Measurements from ENCODE around the gene F7. TPM values are rescaled to one million over a fixed set of nuclear protein-coding genes. Genes with fewer than 3 reads are reported as not detected.

Gene F7
- polyA plus RNA-seq, 1 experiment, result 0.06 TPM

GRCh38 chr13:113091891-113092775 is 13.5 kb upstream of the F7 start:
- TF ChIP-seq CTCF (IDR thresholded peaks at IDR 0.05; ENCODE audit: low read depth, low read length), result no peak
- no peak overlapping the region for H3K4me3 ChIP-seq (ENCODE audit: low read depth, low read length)
- ChIA-PET POLR2A (no interaction called here), CTCF (no interaction called here)
- H3K27ac ChIP-seq (ENCODE audit: low read depth, low read length), result no peak overlapping the region
- H3K27me3 ChIP-seq (ENCODE audit: control insufficient read depth, insufficient read depth, low read length), result peaks cover 24% of the 10 kb centered on the region
- no peak for DNase-seq (ENCODE audit: low read depth, low spot score)
- H3K9me3 ChIP-seq (ENCODE audit: control insufficient read depth, insufficient read depth, low read length), result no peaks in the 10 kb centered on the region; the same call in 1 of the 2 replicates

GRCh38 chr13:113092776-113093579 is 12.6 kb upstream of the F7 start:
- H3K27ac ChIP-seq (ENCODE audit: low read depth, low read length), result no peak overlapping the region
- peaks cover 30% of the 10 kb centered on the region for H3K27me3 ChIP-seq (ENCODE audit: control insufficient read depth, insufficient read depth, low read length)
- no peak for TF ChIP-seq CTCF (IDR thresholded peaks at IDR 0.05; ENCODE audit: low read depth, low read length)
- no peak for DNase-seq (ENCODE audit: low read depth, low spot score)
- no peaks in the 10 kb centered on the region; the same call in 1 of the 2 replicates for H3K9me3 ChIP-seq (ENCODE audit: control insufficient read depth, insufficient read depth, low read length)
- CTCF ChIA-PET, result no interaction called here
- H3K4me3 ChIP-seq (ENCODE audit: low read depth, low read length), result no peak overlapping the region
- POLR2A ChIA-PET, result no interaction called here

- H3K27ac ChIP-seq (ENCODE audit: low read depth, low read length), result no peak overlapping the region
- H3K4me3 ChIP-seq (ENCODE audit: low read depth, low read length), result no peak overlapping the region
- no peak for DNase-seq (ENCODE audit: low read depth, low spot score)
- TF ChIP-seq CTCF (IDR thresholded peaks at IDR 0.05; ENCODE audit: low read depth, low read length), result no peak
- ChIA-PET CTCF (interaction anchor here (0.7 kb wide), 1 partner anchor 59 kb away, joined by 4 read pairs; no protein-coding TSS in a partner anchor), POLR2A (no interaction called here)
- H3K27me3 ChIP-seq (ENCODE audit: control insufficient read depth, insufficient read depth, low read length), result peaks cover 35% of the 10 kb centered on the region
- no peaks in the 10 kb centered on the region; the same call in 1 of the 2 replicates for H3K9me3 ChIP-seq (ENCODE audit: control insufficient read depth, insufficient read depth, low read length)
Observed at GRCh38 chr13:113093580-113094409, 11.8 kb upstream of the F7 start.

- no peak for TF ChIP-seq CTCF (IDR thresholded peaks at IDR 0.05; ENCODE audit: low read depth, low read length)
- no peak for DNase-seq (ENCODE audit: low read depth, low spot score)
- CTCF ChIA-PET, result interaction anchor here (0.7 kb wide), 1 partner anchor 60 kb away, joined by 4 read pairs; no protein-coding TSS in a partner anchor
- POLR2A ChIA-PET, result no interaction called here
- Histone ChIP-seq H3K27ac (ENCODE audit: low read depth, low read length) (no peak overlapping the region), H3K27me3 (ENCODE audit: control insufficient read depth, insufficient read depth, low read length) (peaks cover 41% of the 10 kb centered on the region), H3K9me3 (ENCODE audit: control insufficient read depth, insufficient read depth, low read length) (no peaks in the 10 kb centered on the region; the same call in 1 of the 2 replicates), H3K4me3 (ENCODE audit: low read depth, low read length) (no peak overlapping the region)
Observed at GRCh38 chr13:113094410-113094800, 11.2 kb upstream of the F7 start.
